ENCODE measurements around the gene EPG5. TPM values are rescaled to one million over a fixed set of nuclear protein-coding genes. Genes with fewer than 3 reads are reported as not detected.

EPG5 gene
- total and polyA plus RNA-seq, 2 of the 4 experiments (the other 2 are of a cell fraction) = 37.3 to 114 TPM

DNA sequence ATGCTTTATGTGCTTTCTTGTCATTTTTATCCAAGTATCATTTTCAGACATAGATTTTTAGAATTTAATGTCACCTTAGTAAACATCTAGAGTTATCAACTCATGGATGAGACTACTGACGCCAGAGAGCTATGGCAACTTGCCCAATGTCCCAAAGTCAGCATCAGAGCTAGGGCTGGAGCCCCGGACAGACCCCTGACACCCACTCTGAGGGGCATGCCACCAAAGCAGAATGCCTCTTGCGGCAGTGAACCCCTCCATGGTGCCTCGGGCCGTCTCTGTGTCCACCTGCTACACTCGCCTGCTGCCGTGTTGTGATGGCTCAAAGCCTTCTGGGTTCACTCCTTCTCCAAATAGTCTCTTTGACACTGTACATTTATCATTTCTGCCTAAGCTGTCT is 136.2 kb downstream of the EPG5 start:
- no peak overlapping the region for H3K4me3 ChIP-seq (ENCODE audit: insufficient read depth, low read depth, low read length)
- H2AFZ ChIP-seq (replicated peaks; ENCODE audit: low read length, poor library complexity) = no peak overlapping the region
- no peak overlapping the region for H2AK9ac ChIP-seq (replicated peaks; ENCODE audit: low read depth, low read length, poor library complexity)
- peak overlapping the region in 1 of 2 experiments; percentile 15; a peak in 1 of 4 replicates for H4K8ac ChIP-seq (ENCODE audit: low read depth in 2 of 2, low read length in 2 of 2)
- H3K27me3 ChIP-seq (ENCODE audit: control insufficient read depth, insufficient read depth, low read length) = no peaks in the 10 kb centered on the region
- H3K23ac ChIP-seq (ENCODE audit: low read depth, low read length) = no peak overlapping the region
- H3K14ac ChIP-seq (replicated peaks; ENCODE audit: low read depth, low read length) = no peak overlapping the region
- no peak overlapping the region for H3K27ac ChIP-seq (ENCODE audit: insufficient read depth, low read length)
- peak overlapping the region; percentile 43; the same call in 1 of the 2 replicates for H2BK20ac ChIP-seq (ENCODE audit: low read depth, low read length)
- in situ Hi-C loops (cut with MboI; ENCODE audit: low sequenced_read_pairs) (no loop called here), intact Hi-C loops (cut with micrococcal nuclease) (no loop called here), dilution Hi-C loops (cut with HindIII; ENCODE audit: low sequenced_read_pairs, unreplicated experiment) (no loop called here)
- 0 out of 2 replicates have a peak overlapping the region, but pooled peaks have one; percentile 21 for H4K91ac ChIP-seq (ENCODE audit: insufficient read depth, low read depth, low read length)
- no peak overlapping the region for H3K9ac ChIP-seq (ENCODE audit: low read depth, low read length)
- H2BK5ac ChIP-seq (ENCODE audit: low read depth, low read length, poor library complexity, severe bottlenecking) = no peak overlapping the region
- TF ChIP-seq RFX5 (IDR thresholded peaks at IDR 0.05; ENCODE audit: low read depth, low read length) = no peak
- TF ChIP-seq, protein P1, sequence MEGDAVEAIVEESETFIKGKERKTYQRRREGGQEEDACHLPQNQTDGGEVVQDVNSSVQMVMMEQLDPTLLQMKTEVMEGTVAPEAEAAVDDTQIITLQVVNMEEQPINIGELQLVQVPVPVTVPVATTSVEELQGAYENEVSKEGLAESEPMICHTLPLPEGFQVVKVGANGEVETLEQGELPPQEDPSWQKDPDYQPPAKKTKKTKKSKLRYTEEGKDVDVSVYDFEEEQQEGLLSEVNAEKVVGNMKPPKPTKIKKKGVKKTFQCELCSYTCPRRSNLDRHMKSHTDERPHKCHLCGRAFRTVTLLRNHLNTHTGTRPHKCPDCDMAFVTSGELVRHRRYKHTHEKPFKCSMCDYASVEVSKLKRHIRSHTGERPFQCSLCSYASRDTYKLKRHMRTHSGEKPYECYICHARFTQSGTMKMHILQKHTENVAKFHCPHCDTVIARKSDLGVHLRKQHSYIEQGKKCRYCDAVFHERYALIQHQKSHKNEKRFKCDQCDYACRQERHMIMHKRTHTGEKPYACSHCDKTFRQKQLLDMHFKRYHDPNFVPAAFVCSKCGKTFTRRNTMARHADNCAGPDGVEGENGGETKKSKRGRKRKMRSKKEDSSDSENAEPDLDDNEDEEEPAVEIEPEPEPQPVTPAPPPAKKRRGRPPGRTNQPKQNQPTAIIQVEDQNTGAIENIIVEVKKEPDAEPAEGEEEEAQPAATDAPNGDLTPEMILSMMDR (conservative IDR thresholded peaks at IDR 0.05; ENCODE audit: low read depth, low read length) = no peak
- no peak for TF ChIP-seq RAD21 (IDR thresholded peaks at IDR 0.05; ENCODE audit: low read length)
- TF ChIP-seq CHD1 (IDR thresholded peaks at IDR 0.05; ENCODE audit: low read depth, low read length) = no peak
- TF ChIP-seq, protein P2, sequence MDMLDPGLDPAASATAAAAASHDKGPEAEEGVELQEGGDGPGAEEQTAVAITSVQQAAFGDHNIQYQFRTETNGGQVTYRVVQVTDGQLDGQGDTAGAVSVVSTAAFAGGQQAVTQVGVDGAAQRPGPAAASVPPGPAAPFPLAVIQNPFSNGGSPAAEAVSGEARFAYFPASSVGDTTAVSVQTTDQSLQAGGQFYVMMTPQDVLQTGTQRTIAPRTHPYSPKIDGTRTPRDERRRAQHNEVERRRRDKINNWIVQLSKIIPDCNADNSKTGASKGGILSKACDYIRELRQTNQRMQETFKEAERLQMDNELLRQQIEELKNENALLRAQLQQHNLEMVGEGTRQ (IDR thresholded peaks at IDR 0.05; ENCODE audit: low read depth, low read length) = no peak
- TF ChIP-seq MAZ (IDR thresholded peaks at IDR 0.05; ENCODE audit: borderline replicate concordance, low read depth, low read length) = no peak
- TF ChIP-seq RCOR1 (IDR thresholded peaks at IDR 0.05; ENCODE audit: insufficient replicate concordance, low read length) = no peak
- TF ChIP-seq CEBPB (IDR thresholded peaks at IDR 0.05; ENCODE audit: low read depth, low read length) = no peak
- POLR2A ChIA-PET (ENCODE audit: unreplicated experiment) = no interaction called here
- H3K4me1 ChIP-seq (ENCODE audit: control insufficient read depth, insufficient read depth, low read length) = peaks cover 23% of the 10 kb centered on the region
- CTCF ChIA-PET = interaction anchor here (0.9 kb wide), 1 partner anchor 20 kb away, joined by 3 read pairs; no protein-coding TSS in a partner anchor
- no TSS peak for BruUV-seq (replicated peaks)
- no peak for ATAC-seq (ENCODE audit: low read depth)
- H2BK120ac ChIP-seq (ENCODE audit: low read depth, low read length) = peak overlapping the region; percentile 51; the same call in 1 of the 2 replicates
- no peaks in the 10 kb centered on the region for H3K36me3 ChIP-seq (ENCODE audit: control insufficient read depth, insufficient read depth, low read length)
- peak overlapping the region; percentile 54; the same call in 1 of the 3 replicates for H2BK15ac ChIP-seq (ENCODE audit: low read depth, low read length)
- no peak for DNase-seq
- no peaks in the 10 kb centered on the region for H3K9me3 ChIP-seq (ENCODE audit: control insufficient read depth, insufficient read depth, low read length)
- H3K56ac ChIP-seq (ENCODE audit: extremely low read depth, insufficient read depth, low read length) = no peak overlapping the region
- H3K9me1 ChIP-seq (ENCODE audit: insufficient read depth, low read length) = peaks cover 34% of the 10 kb centered on the region
- WGBS, 2 experiments (ENCODE audit: extremely low coverage in 2 of 2, insufficient read length in 1 of 2) = 86% methylated on average over 7 of the region's 7 CpGs; no CpG with 5 or more reads in 1 of the 2 experiments
- peaks cover 0 to 15% of the 10 kb centered on the region in 2 experiments; a peak in 2 of 4 replicates for H3K79me1 ChIP-seq (ENCODE audit: low read depth in 1 of 2, low read length in 2 of 2)
- no peak overlapping the region for H4K5ac ChIP-seq (ENCODE audit: low read depth, low read length)
- H4K20me1 ChIP-seq (ENCODE audit: insufficient read depth, low read length) = no peaks in the 10 kb centered on the region
- no peak overlapping the region for H3K4ac ChIP-seq (ENCODE audit: low read depth, low read length)
- H3K4me2 ChIP-seq (ENCODE audit: low read depth, low read length) = no peak overlapping the region
- no peak overlapping the region for H3K18ac ChIP-seq (ENCODE audit: low read depth, low read length)
- peak overlapping the region; percentile 49 for H2AK5ac ChIP-seq (ENCODE audit: low read depth, low read length)

Measured in IMR-90 (cell line).